ENCODE measurements around the gene DUSP16.

GRCh38 chr12:12467688-12468261 is 94.9 kb downstream of the DUSP16 start:
- no peak for TF ChIP-seq EP300 (IDR thresholded peaks at IDR 0.05; ENCODE audit: low read depth)
- TF ChIP-seq, protein P1, sequence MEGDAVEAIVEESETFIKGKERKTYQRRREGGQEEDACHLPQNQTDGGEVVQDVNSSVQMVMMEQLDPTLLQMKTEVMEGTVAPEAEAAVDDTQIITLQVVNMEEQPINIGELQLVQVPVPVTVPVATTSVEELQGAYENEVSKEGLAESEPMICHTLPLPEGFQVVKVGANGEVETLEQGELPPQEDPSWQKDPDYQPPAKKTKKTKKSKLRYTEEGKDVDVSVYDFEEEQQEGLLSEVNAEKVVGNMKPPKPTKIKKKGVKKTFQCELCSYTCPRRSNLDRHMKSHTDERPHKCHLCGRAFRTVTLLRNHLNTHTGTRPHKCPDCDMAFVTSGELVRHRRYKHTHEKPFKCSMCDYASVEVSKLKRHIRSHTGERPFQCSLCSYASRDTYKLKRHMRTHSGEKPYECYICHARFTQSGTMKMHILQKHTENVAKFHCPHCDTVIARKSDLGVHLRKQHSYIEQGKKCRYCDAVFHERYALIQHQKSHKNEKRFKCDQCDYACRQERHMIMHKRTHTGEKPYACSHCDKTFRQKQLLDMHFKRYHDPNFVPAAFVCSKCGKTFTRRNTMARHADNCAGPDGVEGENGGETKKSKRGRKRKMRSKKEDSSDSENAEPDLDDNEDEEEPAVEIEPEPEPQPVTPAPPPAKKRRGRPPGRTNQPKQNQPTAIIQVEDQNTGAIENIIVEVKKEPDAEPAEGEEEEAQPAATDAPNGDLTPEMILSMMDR (IDR thresholded peaks at IDR 0.05), result no peak
- no peak for TF ChIP-seq POLR2A (IDR thresholded peaks at IDR 0.05)

All from transverse colon (tissue), 3 donors.